ENCODE measurements around the gene RXRA.

GRCh38 chr9:134457321-134458206 lies 131.3 kb downstream of the RXRA start:
- TF ChIP-seq ZBTB33 (IDR thresholded peaks at IDR 0.05) (no peak), RAD21 (IDR thresholded peaks at IDR 0.05) (no peak), YY1 (IDR thresholded peaks at IDR 0.05) (no peak), ATF3 (IDR thresholded peaks at IDR 0.05) (no peak), EGR1 (IDR thresholded peaks at IDR 0.05; ENCODE audit: low read depth in 2 of 2) (no peak), TAF1 (conservative IDR thresholded peaks at IDR 0.05) (no peak), REST (IDR thresholded peaks at IDR 0.05) (no peak), SP1 (IDR thresholded peaks at IDR 0.05) (no peak), FOXA2 (IDR thresholded peaks at IDR 0.05) (no peak)
- TF ChIP-seq, protein P1, sequence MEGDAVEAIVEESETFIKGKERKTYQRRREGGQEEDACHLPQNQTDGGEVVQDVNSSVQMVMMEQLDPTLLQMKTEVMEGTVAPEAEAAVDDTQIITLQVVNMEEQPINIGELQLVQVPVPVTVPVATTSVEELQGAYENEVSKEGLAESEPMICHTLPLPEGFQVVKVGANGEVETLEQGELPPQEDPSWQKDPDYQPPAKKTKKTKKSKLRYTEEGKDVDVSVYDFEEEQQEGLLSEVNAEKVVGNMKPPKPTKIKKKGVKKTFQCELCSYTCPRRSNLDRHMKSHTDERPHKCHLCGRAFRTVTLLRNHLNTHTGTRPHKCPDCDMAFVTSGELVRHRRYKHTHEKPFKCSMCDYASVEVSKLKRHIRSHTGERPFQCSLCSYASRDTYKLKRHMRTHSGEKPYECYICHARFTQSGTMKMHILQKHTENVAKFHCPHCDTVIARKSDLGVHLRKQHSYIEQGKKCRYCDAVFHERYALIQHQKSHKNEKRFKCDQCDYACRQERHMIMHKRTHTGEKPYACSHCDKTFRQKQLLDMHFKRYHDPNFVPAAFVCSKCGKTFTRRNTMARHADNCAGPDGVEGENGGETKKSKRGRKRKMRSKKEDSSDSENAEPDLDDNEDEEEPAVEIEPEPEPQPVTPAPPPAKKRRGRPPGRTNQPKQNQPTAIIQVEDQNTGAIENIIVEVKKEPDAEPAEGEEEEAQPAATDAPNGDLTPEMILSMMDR (IDR thresholded peaks at IDR 0.05; ENCODE audit: low read depth, low read length, missing input control): no peak
- TF ChIP-seq, protein P2, sequence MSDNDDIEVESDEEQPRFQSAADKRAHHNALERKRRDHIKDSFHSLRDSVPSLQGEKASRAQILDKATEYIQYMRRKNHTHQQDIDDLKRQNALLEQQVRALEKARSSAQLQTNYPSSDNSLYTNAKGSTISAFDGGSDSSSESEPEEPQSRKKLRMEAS (IDR thresholded peaks at IDR 0.05): no peak
